ENCODE data around the gene ZWILCH.

- TF ChIP-seq CTCF (IDR thresholded peaks at IDR 0.05; ENCODE audit: low read length) (no peak), EZH2 (optimal IDR thresholded peaks at IDR 0.05; ENCODE audit: low read depth, low read length) (no peak)
These were observed 48.9 kb upstream of the ZWILCH start for GRCh38 chr15:66456211-66456610.
